GM19468 (cell line): ENCODE measurements around the gene KCNJ1.

Experiments
- ATAC-seq: cut with Tn5 transposase; IDR thresholded peaks from one replicate; pipeline ENCODE4 v1.9.1; 2021; ENCODE audit warnings: mild to moderate bottlenecking, moderate library complexity, moderate number of reproducible peaks; ENCODE audit not compliant: unreplicated experiment; ENCODE audit errors: extremely low read depth

The KCNJ1 gene

GRCh38 chr11:128867277-128867676 is at the start of gene KCNJ1:
TSS of gene KCNJ1 (minus strand) at chr11:128867296. CDS start at chr11:128840243, 27,053 bp downstream.
- ATAC-seq: no peak

GRCh38 chr11:128916681-128917080 is 49.6 kb upstream of the KCNJ1 start:
- no peak for ATAC-seq

GRCh38 chr11:128916037-128916572 is 49.0 kb upstream of the KCNJ1 start:
- no peak for ATAC-seq

- no peak for ATAC-seq
These were observed 48.0 kb upstream of the KCNJ1 start for GRCh38 chr11:128915149-128915521.

GRCh38 chr11:128914216-128915148 is 47.4 kb upstream of the KCNJ1 start:
- no peak for ATAC-seq

- no peak for ATAC-seq
These were observed 46.7 kb upstream of the KCNJ1 start for GRCh38 chr11:128913806-128914205.

- ATAC-seq: no peak
These were observed 44.6 kb upstream of the KCNJ1 start for GRCh38 chr11:128911701-128912100.

- no peak for ATAC-seq
These were observed 44.1 kb upstream of the KCNJ1 start for GRCh38 chr11:128911239-128911638.

GRCh38 chr11:128910576-128910975 is 43.5 kb upstream of the KCNJ1 start:
- ATAC-seq: no peak

- no peak for ATAC-seq
These were observed 42.5 kb upstream of the KCNJ1 start for GRCh38 chr11:128909438-128910125.

GRCh38 chr11:128908391-128909246 is 41.5 kb upstream of the KCNJ1 start:
- no peak for ATAC-seq

GRCh38 chr11:128907585-128907984 is 40.5 kb upstream of the KCNJ1 start:
- no peak for ATAC-seq

- no peak for ATAC-seq
These were observed 39.3 kb upstream of the KCNJ1 start for GRCh38 chr11:128906185-128907050.

GRCh38 chr11:128905345-128906184 is 38.5 kb upstream of the KCNJ1 start:
- peak; percentile 38 for ATAC-seq

GRCh38 chr11:128904656-128905344 is 37.7 kb upstream of the KCNJ1 start:
- ATAC-seq: no peak

- no peak for ATAC-seq
These were observed 37.2 kb upstream of the KCNJ1 start for GRCh38 chr11:128904303-128904655.

GRCh38 chr11:128903248-128904061 is 36.4 kb upstream of the KCNJ1 start:
- no peak for ATAC-seq
